Measurements from ENCODE around the gene PAFAH2.
A peak's percentile ranks its signal among the peaks of the same experiment; 100 is the strongest.

Gene PAFAH2

DNA sequence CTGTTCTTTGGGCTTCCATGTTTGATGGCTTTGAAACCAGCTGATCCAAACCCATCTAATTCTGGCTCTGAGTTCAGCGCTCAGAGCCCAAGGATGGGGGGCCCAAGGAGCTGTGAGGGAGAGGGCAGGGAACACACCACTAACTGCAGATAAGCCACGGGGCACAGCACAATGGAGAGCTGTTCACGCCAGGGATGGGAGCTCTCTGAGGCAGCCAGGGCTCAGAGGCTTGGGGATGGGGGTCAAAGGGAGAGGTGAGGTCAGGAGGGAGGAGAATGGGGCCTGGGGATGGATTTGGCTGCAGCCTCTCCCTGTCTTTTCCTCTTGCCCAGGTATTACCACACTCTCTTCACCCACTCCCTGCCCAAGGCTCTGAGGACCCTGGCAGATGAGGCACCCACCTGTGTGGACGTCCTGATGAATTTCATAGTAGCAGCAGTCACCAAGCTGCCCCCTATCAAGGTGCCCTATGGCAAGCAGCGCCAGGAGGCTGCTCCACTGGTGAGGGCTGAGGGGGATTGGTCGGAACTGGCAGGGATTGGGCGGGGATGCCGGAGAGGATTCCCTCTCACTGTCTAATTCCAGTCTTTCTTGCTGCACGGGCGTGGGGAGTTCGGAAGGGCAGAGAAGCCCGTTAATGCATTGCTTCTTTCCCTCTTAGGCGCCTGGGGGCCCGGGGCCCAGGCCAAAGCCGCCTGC is 36.8 kb upstream of the PAFAH2 start:
- peak in 2 of 42 donors; percentile 23 to 24 for DNase-seq
- intact Hi-C loops (cut with DNase I), result loop anchor here (5.0 kb wide), 2 partner anchors 68 to 113 kb away; no protein-coding TSS in a partner anchor

DNA sequence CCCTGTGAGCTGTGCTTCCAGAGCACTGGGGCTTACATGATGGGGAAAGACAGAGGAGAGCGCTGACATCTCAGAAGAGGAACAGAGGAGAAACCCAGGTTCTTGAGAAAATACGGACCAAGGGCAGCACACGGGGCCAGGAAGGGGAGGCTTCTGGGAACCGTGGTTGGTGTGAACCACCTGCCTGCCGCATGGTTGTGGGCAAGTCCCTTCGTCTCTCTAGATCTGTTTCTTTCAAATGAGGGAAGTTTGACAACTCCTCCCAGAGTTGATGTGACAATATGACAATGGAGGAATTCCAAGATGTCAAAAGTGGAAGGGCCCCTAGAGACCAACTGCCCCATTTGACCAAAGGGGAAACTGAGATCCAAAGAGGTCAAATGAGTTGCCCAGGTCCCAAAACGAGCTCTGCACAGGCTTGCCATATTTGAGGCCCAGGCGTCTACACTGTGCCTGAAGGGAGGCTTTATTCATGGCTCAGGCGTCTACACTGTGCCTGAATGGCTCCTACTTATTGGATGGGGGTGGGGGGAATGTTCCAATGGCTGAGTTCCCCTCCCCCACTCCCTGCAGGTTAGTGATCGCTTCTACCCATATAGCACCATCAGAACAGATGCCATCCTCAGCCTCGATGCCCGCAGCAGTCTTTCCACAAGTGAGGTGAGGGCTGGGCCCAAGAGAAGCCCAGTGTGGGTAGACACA is 34.9 kb upstream of the PAFAH2 start:
- intact Hi-C loops (cut with DNase I), result no loop called here
- DNase-seq, result no peak

DNA sequence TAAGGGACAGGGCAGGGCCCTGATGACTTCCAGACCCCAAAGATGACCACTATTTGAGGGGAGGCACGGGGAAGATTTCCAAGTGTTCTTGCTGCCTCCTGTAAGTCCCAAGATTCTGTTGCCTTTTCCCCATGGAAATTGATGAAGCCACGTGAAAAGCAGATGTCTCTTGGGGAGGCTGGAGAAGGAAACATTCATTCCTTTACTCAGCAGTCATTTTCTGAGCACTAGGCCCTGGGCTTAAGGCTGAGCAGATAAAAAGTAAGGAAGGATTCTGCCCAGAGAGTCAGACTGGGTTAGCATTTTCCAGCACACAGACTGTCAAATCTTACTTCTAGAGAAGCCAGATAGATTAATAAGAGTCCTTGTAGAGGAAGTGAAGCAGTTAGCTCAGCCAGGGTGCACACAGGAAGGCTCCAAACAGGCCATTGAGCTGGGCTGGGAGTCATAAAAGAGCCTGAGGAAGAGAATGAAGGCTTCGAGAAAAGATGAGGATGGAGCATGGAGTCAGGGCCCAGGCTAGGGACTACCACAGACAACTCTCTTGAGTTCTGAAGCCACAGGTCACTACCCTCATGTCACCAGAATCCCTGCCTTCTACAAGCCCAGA is 33.9 kb upstream of the PAFAH2 start:
- no peak for DNase-seq
- intact Hi-C loops (cut with DNase I), result no loop called here

DNA sequence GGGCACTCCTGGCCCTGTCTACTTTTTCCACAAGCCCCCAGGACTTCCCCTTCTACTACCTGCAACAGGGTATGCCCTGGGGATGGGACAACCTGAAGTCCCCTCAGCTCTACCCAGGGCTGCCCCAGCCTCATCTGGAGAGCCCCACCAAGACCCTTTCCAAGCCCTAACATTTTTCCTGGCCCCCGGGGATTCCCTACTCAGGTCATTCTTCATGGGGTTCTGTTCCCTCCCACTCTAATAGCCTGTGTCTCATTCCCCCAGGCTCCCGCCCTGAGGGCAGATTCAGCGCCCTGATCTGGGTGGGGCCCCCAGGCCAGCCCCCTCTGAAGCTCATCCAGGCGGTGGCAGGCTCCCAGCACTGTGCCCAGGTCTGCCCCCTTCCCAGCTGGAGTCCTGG is 33.3 kb upstream of the PAFAH2 start:
- DNase-seq, result no peak
- intact Hi-C loops (cut with DNase I), result no loop called here

DNA sequence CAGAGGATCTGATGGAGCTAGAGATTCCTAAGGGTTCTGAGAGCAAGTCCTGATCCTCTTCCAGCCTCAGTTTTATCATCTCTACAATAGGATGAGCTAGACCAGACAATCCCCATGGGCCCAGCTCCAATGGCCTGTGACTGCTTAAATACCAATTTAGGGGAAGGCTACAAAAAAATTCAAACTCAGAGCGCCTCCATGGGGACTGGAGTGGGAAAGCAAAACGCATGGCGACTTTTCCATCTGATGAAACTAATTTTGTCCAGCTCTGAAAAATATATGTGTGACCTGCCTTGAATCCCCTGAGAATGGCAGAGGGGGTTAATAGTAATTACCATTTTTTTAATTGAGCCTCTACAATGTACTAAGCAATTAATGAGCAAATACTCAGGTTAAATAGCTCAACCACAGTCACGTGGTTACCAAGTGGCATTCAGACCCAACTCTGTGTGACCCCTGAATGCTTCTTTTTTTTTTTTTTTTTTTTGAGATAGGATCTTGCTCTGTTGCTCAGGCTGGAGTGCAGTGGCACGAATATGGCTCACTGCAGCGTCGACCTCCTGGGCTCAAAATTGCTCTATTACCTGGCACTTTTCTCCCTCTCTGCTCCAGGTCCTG is 32.1 kb upstream of the PAFAH2 start:
- intact Hi-C loops (cut with DNase I), result no loop called here
- DNase-seq, result no peak

DNA sequence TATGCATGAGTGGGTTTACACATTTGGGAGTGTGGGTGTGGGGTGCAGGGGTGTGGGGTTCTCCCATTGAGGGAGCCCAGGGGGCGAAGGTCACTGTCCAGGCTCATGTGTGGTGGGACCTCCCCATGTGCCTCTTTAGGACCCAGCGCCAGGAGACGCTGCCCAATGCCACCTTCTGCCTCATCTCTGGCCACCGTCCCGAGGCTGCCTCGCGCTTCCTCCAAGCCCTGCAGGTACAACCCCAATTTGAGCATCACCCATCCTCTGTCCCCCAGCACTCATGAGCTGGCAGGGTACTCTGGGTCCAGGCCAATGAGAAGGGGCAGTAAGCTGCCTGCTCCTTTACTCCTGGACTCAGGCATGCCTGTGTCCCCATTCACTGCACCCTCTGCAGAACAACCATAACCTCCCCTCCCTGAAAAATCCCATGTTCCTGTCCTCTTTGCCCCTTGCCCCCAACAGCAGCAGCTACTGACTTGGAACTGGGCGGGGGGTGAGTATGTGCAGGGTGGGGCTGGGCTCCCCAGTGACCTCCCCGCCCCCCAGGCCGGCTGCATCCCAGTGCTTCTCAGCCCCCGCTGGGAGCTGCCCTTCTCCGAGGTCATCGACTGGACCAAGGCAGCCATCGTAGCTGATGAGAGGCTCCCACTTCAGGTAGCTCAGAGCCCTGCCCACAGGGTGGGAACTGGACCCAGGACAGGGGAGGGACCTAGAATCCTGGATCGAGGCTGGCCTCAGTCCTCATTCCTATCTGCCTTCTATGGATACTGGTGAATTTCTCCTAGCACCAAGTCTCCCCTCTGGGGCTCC is 31.4 kb upstream of the PAFAH2 start:
- DNase-seq, result no peak
- intact Hi-C loops (cut with DNase I), result no loop called here

DNA sequence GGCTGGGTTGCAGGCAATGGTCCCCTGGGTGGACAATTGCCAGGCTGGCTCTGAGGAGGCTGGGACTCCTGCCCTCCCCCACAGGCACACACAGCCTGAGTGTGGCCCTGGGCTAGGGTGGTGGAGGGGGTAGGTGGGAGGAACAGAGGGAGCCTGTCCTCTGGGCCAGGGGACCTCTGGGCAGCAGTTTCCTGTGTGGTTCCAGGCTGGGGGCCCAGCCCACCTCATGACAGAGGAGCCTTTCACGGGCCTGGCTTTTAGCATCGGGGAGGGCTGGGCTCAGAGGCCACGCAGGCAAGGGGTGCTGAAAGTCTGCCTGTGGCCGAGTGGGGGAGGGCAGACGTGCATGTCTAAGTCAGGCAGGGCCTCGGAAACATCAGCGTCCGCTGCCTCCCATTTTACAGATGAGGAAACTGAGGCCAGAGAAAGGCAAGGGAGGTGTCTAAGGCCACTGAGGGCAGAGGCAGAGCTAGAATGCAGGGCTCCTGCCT is 30.7 kb upstream of the PAFAH2 start:
- DNase-seq, result peak in 3 of 42 donors; percentile 22 to 36 (median 24)
- intact Hi-C loops (cut with DNase I), result no loop called here

DNA sequence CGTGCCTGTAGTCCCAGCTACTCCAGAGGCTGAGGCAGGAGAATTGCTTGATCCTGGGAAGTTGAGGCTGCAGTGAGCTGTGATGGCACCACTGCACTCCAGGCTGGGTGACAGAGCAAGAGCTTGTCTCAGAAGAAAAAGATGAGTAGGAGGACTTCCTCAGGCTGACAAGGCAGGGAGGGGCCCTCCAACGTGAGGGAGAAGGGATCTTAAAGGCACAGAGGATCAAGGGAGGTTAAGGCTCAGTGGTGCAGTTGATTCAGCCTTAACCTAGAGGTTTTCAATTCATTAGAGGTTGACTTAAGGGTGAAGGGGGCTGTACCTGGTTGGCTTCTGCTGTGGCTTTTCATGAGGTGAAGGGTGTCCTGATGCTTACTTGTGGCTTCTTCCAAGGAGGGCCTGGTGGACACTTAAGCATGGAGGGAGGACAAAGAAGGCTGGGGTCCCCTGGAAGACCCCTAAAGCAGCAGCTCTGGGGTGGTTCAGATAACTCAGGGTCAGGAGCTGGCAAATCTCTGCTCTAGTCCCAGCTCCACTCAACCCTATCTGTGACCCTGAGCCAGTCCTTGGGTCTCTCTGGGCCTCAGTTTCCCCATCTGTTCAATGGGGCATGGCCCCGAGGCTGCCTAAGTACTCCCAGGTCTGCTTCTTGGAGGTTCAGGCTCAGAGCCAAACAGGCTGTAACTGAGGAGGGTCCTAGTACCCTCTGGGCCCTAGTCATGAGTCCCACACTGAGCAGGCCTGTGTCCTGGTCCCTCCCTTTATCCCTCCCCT is 30.0 kb upstream of the PAFAH2 start:
- peak in 40 of 42 donors; percentile 31 to 94 (median 70) for DNase-seq
- intact Hi-C loops (cut with DNase I), result no loop called here

DNA sequence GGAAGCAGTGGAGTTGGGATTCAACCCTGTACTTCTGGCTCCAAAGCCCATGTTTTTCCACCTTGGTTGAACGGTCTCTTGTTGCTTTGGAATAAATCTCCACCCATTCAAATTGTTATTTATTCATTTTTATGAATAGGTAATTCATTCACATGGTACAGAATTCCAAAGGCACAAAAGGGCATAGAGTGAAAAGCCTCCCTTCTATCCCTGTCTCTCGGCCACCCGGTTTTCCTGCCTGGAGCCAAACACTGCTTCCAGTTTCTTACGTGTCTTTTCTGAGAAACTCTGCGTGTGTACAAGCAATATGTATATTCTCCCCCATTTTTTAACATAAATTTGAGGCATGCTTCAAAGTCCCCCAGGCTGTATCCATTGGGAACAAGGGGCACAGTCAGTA is 27.7 kb upstream of the PAFAH2 start:
- intact Hi-C loops (cut with DNase I), result no loop called here
- no peak for DNase-seq

DNA sequence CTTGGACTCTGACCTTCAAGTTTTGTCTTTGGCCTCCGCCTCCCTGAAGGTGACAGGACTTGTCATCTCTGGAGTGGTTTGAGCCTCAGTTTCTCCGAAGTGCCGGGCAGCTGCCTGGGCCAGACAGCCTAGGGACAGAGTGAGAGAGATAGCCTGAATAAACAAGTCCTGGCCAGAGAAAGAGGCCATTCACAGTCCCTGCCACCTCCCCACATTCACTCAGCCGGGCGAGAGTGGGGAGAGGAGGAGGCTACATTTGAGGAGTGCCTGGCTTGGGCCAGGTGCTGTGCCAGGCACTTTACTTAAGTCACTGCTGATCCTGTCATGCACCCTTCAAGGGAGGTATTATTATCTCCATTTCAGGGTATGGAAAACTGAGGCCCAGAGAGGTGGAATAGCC is 27.2 kb upstream of the PAFAH2 start:
- DNase-seq, result peak in 1 of 42 donors; percentile 40
- intact Hi-C loops (cut with DNase I), result no loop called here

DNA sequence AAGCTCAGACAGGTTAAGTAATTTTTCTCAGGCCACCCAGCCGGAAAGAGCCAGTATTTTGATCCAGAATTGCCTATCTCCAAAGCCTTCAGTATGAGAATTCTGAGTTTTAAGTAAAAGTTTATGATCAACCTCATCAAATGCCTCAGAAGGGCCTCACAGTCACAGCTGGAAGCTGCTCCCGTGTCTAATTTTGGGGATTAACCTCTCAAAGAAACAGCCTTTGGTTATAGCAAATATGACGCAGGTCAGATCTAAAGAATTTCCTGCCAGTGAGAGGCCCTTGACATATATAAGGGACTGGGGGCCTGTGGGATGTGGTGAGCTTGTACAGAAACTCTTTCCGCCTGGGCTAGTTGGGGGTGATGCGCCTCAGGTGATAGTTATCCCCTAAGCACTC is 26.0 kb upstream of the PAFAH2 start:
- no peak for DNase-seq
- intact Hi-C loops (cut with DNase I), result no loop called here

DNA sequence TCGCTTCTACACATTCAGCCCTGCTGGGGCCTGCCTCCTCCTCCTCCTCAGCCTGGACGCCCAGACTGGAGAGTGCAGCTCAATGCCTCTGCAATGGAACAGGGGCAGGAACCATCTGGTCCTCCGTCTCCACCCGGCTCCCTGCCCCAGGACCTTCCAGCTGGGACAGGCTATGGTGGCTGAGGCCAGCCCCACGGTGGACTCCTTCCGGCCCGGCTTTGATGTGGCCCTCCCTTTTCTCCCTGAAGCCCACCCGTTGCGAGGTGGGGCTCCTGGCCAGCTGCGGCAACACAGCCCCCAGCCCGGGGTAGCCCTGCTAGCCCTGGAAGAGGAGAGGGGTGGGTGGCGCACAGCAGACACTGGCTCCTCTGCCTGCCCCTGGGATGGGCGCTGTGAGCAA is 25.1 kb upstream of the PAFAH2 start:
- DNase-seq, result no peak
- intact Hi-C loops (cut with DNase I), result no loop called here

DNA sequence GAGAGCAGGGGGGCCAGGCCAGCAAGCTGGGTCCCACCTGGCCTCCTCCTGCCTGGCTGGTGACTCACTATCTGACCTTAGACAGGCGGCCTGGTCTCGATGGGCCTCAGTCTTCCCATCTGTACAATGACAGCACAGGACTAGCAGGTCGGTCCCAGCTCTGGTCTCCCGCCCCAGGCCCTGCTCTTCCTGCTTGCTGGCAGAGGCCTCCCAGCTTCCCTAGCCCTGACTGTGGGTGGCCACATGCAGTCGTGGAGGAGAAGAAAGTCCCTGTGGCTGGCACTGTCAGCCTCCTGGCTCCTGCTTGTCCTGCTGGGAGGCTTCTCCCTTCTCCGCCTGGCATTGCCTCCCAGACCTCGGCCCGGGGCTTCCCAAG is 24.5 kb upstream of the PAFAH2 start:
- DNase-seq, result no peak
- intact Hi-C loops (cut with DNase I), result no loop called here

DNA sequence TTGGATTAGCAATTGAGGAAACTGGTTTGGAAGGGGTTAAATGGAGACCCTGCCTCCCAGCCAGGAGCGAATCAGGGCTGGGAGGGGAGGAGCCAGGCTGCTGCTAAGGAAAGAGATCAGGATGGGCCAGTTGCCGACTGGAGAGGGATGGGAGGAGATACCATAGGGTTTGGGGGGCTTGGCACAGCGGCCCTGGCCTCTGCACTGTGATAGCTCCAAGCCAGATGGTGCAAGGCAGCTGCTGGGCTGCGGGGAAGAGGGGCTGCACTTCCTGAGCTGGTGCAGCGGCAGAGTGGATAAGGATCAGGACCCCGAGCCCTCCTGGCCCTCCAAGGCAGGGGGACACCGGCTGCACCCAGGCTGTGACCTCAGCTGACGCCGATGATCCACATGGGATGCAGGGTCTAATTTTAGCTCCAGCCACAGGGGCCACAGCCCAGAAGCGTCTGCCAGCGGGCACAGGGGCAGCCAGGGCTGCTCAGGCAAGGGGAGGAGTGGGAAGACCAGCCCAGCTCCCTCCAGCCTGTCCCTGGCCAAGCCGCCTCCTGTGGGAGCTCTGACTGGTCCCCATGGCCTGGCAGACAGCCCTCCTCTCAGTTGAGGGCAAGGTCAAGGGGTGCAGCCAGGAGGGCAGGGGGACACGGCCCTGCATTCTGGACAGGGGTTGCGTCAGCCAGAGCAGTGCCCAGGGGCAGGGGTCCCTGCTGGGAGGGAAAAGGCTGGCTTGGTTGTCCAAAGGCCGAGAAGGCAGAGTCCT is 24.0 kb upstream of the PAFAH2 start, which contains the start of gene EXTL1:
TSS of gene EXTL1 (plus strand) at position 129 of the 757 bp plus-strand sequence. CDS start 872 bp downstream, outside the sequence.
- intact Hi-C loops (cut with DNase I), result no loop called here
- DNase-seq, result peak in 41 of 42 donors; percentile 38 to 91 (median 72)

DNA sequence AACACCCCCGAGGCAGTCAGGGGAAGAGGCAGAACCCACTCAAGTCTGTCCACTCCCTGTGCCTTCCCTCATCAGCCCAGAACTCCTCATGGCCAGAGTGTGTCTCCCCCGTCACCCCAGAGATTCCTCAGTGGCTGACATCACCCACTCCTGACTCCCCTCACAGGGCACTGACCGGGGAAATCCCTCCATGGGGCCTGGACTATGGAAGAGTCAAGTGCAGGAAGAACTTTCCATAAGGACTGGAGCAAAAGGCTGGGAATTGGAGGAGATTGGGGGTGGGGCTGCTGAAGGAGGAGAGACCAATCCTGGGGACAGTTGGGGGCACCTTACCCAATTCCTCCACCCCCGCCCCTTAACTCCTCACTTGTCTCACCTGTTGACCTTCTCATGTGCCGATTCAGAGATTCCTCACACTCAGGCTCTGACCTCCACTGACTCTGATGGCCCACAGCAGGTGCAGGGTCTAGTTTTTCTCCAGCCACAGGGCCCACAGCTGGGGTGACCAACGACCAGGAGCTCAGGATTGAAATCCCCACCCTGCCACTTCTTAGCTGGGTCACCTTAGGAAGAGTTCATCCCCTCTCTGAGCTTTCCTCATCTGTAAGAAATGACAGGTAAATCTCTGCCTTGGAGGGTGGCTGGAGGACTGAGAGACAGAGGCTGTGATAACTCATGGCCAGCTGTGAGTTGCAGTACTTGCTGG is 23.2 kb upstream of the PAFAH2 start:
- intact Hi-C loops (cut with DNase I), result no loop called here
- no peak for DNase-seq

DNA sequence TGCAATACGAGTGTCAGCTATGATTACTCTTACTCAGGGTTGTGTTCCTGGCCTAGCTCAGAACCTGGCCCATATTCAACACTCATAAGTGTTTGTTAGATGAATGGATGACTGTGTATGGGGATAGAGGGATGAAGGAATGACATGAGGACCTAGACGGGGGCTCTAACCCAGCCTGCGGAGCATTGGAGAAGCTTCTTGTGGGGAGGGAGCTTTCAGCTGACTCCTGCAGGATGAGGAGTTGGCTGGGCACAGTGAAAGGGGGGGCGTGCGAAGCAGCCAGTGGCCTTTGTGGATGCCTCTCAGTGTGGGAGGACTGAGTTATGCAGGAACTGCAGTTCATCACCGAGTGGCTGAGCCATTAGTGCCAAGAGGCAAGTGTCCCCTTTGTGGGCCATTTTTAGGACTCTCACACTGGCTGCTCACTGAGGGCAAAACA is 22.5 kb upstream of the PAFAH2 start:
- DNase-seq, result no peak
- intact Hi-C loops (cut with DNase I), result no loop called here

Measured in head of caudate nucleus (tissue), 42 donors.